Endothelial cell of umbilical vein (primary cell): ENCODE data around the gene SUSD5. TPM values are rescaled to one million over a fixed set of nuclear protein-coding genes. Genes with fewer than 3 reads are reported as not detected.

ENCODE experiments used
- BruUV-seq: library from RNA; stranded (reverse); fragments of 400-500 nt; replicated peaks from 2 replicates; lab custom pipeline; 2021; lab: Mats Ljungman, UMichigan
- CTCF ChIA-PET: fragments of 300-600, 350-600 bp; sonication (Branson Sonifier 250); formaldehyde crosslinking; loops from one replicate; lab custom pipeline; 2021; ENCODE audit warnings: antibody characterized with exemption, inconsistent platforms; lab: Charles Lee
- POLR2A ChIA-PET: fragments of 300-600, 350-600 bp; sonication (Branson Sonifier 250); formaldehyde crosslinking; loops from one replicate; lab custom pipeline; 2021; ENCODE audit warnings: antibody characterized with exemption, inconsistent platforms; lab: Charles Lee
- DNase-seq: peaks from one replicate; pipeline ENCODE4 v3.0.0-alpha.2; 2011; ENCODE audit warnings: low read depth, low spot score
- FAIRE-seq: peaks from 2 replicates; lab custom pipeline; 2011; peaks lifted over from hg19 to GRCh38; lab: Jason Lieb, UNC
- H2AFZ ChIP-seq: 2 replicates; pipeline ENCODE4 v1.6.0; 2012; ENCODE audit warnings: low read depth, low read length, control low read depth, inconsistent platforms
- H3K27ac ChIP-seq: 2 replicates; pipeline ENCODE4 v1.5.1; 2011; ENCODE audit warnings: low read depth, mild to moderate bottlenecking, control low read depth, low read length, moderate library complexity; ENCODE audit not compliant: insufficient read depth
- H3K27me3 ChIP-seq, 2 experiments: 2 replicates each; pipeline versions ENCODE4 v1.6.0 to v1.6.1; 2011; ENCODE audit warnings: low read length in 2 of 2, mixed read lengths in 1 of 2; ENCODE audit not compliant: control insufficient read depth in 2 of 2, insufficient read depth in 2 of 2
- H3K36me3 ChIP-seq, 2 experiments: 2 replicates in 1 of 2; 3 replicates in 1 of 2; pipeline ENCODE4 v1.5.1; 2011; ENCODE audit warnings: low read length in 2 of 2, mild to moderate bottlenecking in 1 of 2, moderate library complexity in 1 of 2; ENCODE audit not compliant: control insufficient read depth in 2 of 2, insufficient read depth in 2 of 2; ENCODE audit errors: extremely low read depth in 1 of 2
- H3K4me1 ChIP-seq: 3 replicates; pipeline ENCODE4 v1.5.1; 2011; ENCODE audit warnings: mild to moderate bottlenecking, low read length; ENCODE audit not compliant: control insufficient read depth, insufficient read depth; ENCODE audit errors: extremely low read depth
- H3K4me2 ChIP-seq: 2 replicates; pipeline ENCODE4 v1.6.1; 2011; ENCODE audit warnings: low read length, control low read depth, mixed read lengths; ENCODE audit not compliant: insufficient read depth
- H3K4me3 ChIP-seq, 3 experiments: fragments of 200-600 bp in 1 of 3; sonication (generic), shearing (Covaris generic) in 1 of 3; replicated peaks in 1 of 3; 2 replicates each; pipeline ENCODE4 v1.5.1; 2011 to 2016; ENCODE audit warnings: control low read depth in 3 of 3, low read length in 3 of 3, mild to moderate bottlenecking in 2 of 3, inconsistent platforms in 1 of 3, low read depth in 1 of 3, moderate library complexity in 1 of 3; ENCODE audit not compliant: insufficient read depth in 1 of 3
- H3K79me2 ChIP-seq: 2 replicates; pipeline ENCODE4 v1.6.0; 2012; ENCODE audit warnings: low read length, inconsistent platforms; ENCODE audit not compliant: control insufficient read depth, insufficient read depth
- H3K9ac ChIP-seq: replicated peaks from 2 replicates; pipeline ENCODE3; 2011; ENCODE audit warnings: low read length, control low read depth; ENCODE audit not compliant: insufficient read depth; ENCODE audit errors: extremely low read depth
- H3K9me1 ChIP-seq: replicated peaks from 3 replicates; pipeline ENCODE4 v1.6.0; 2011; ENCODE audit warnings: mild to moderate bottlenecking, low read length; ENCODE audit not compliant: control insufficient read depth, insufficient read depth; ENCODE audit errors: extremely low read depth
- H3K9me3 ChIP-seq: replicated peaks from 2 replicates; pipeline ENCODE4 v1.5.1; 2012; ENCODE audit warnings: low read length, inconsistent platforms; ENCODE audit not compliant: control insufficient read depth, insufficient read depth
- H4K20me1 ChIP-seq: replicated peaks from 2 replicates; pipeline ENCODE3; 2011; ENCODE audit warnings: mild to moderate bottlenecking, low read length; ENCODE audit not compliant: control insufficient read depth, insufficient read depth; ENCODE audit errors: extremely low read depth
- CTCF ChIP-seq, 2 donors: IDR thresholded peaks; 1 replicate in 1 of 2; 2 replicates in 1 of 2; pipeline ENCODE4 v1.5.1; 2011; ENCODE audit warnings: low read length in 2 of 2, mild to moderate bottlenecking in 2 of 2, moderate library complexity in 2 of 2, control low read depth in 1 of 2, inconsistent platforms in 1 of 2, low read depth in 1 of 2; ENCODE audit not compliant: insufficient read depth in 1 of 2; ENCODE audit errors: extremely low read depth in 1 of 2
- EZH2 ChIP-seq: IDR thresholded peaks from 2 replicates; pipeline ENCODE4 v1.6.1; 2012; ENCODE audit warnings: borderline replicate concordance, low read depth, mild to moderate bottlenecking, moderate library complexity, low read length, inconsistent platforms; ENCODE audit not compliant: severe bottlenecking
- GATA2 ChIP-seq: IDR thresholded peaks from 2 replicates; pipeline ENCODE4 v1.7.0; 2011; ENCODE audit warnings: low read depth, mild to moderate bottlenecking, moderate library complexity, mixed read lengths, low read length; ENCODE audit not compliant: insufficient read length, insufficient read depth
- JUN ChIP-seq: IDR thresholded peaks from 2 replicates; pipeline ENCODE4 v1.6.1; 2011; ENCODE audit warnings: borderline replicate concordance, low read depth; ENCODE audit not compliant: insufficient read length, insufficient read depth
- MAX ChIP-seq: IDR thresholded peaks from 2 replicates; pipeline ENCODE4 v1.6.1; 2011; ENCODE audit not compliant: insufficient read depth, insufficient read length
- MYC ChIP-seq: IDR thresholded peaks from one replicate; pipeline ENCODE4 v1.6.1; 2011; ENCODE audit warnings: mild to moderate bottlenecking, low read depth, low read length
- POLR2A ChIP-seq: IDR thresholded peaks from 2 replicates; pipeline ENCODE4 v1.6.1; 2012; ENCODE audit warnings: low read depth, mild to moderate bottlenecking, control low read depth, low read length
- POLR2AphosphoS5 ChIP-seq: IDR thresholded peaks from 2 replicates; pipeline ENCODE4 v1.6.1; 2012; ENCODE audit warnings: low read depth, mild to moderate bottlenecking, control low read depth, low read length, moderate library complexity; ENCODE audit not compliant: insufficient read depth
- dilution Hi-C: fragments of 300-500 bp; cut with MboI; formaldehyde crosslinking; loops from one replicate; pipeline ENCODE4 v1.15.0; 2019; ENCODE audit warnings: low sequenced_read_pairs; ENCODE audit not compliant: extremely low pct_ligation_motif_present
- intact Hi-C: fragments of 100-400 bp; cut with micrococcal nuclease; formaldehyde crosslinking; loops from one replicate; pipeline ENCODE4 v1.10.0; 2022
- polyA plus RNA-seq, 4 experiments: library from polyadenylated mRNA; depleted of rRNA in 3 of 4; stranded (reverse) in 3 of 4; unstranded in 1 of 4; fragments of >200 nt; gene quantifications; 2 replicates each; pipeline versions ENCODE4 v1.2.1 to v1.2.3, GENCODE V29; 2011 to 2012; ENCODE audit warnings: missing spikeins in 1 of 4
- total RNA-seq: library from RNA; stranded (reverse); gene quantifications from 2 replicates; pipeline ENCODE4 v1.2.3, GENCODE V29; 2021

SUSD5 gene
- total and polyA plus RNA-seq, 2 donors (not counting 3 experiments of a cell fraction or from before 2014, with no cell fraction given), result 7.7 to 18.8 TPM

- peak overlapping the region; percentile 52 for H3K9ac ChIP-seq
- no peak overlapping the region for H3K27ac ChIP-seq
- TF ChIP-seq MYC, result no peak
- CTCF ChIA-PET, result interaction anchor here (0.7 to 3.6 kb wide), 9 partner anchors 17 to 155 kb away, joined by 3 to 33 read pairs (median 3); no protein-coding TSS in a partner anchor
- H3K9me3 ChIP-seq, result no peaks in the 10 kb centered on the region
- POLR2A ChIA-PET, result interaction anchor here (0.7 to 0.9 kb wide), 3 partner anchors 31 to 223 kb away, joined by 3 to 4 read pairs (median 3); no protein-coding TSS in a partner anchor
- H4K20me1 ChIP-seq, result no peaks in the 10 kb centered on the region
- H3K27me3 ChIP-seq, result peaks cover 0 to 10% of the 10 kb centered on the region in 2 experiments
- dilution Hi-C loops, result no loop called here
- no peaks in the 10 kb centered on the region for H3K9me1 ChIP-seq
- H3K4me1 ChIP-seq, result peaks cover 13% of the 10 kb centered on the region
- peak overlapping the region; percentile 39 to 71 (median 54) for H3K4me3 ChIP-seq
- H3K36me3 ChIP-seq, result no peaks in the 10 kb centered on the region
- BruUV-seq, result TSS peak; percentile 33
- H2AFZ ChIP-seq, result peak overlapping the region; percentile 77
- peak; percentile 53 for FAIRE-seq
- peak; percentile 57 for DNase-seq
- intact Hi-C loops, result loop anchor here (2.0 to 5.0 kb wide), 3 partner anchors 59 to 155 kb away; partner anchors contain the start of gene FBXL2
- no peaks in the 10 kb centered on the region for H3K79me2 ChIP-seq
- peak overlapping the region; percentile 95 for H3K4me2 ChIP-seq
Measured at GRCh38 chr3:33217866-33218445, 654 bp downstream of the SUSD5 start.

GRCh38 chr3:33215739-33216138 lies 2.9 kb downstream of the SUSD5 start:
- Histone ChIP-seq H3K27ac (no peak overlapping the region), H4K20me1 (no peaks in the 10 kb centered on the region), H3K9me3 (no peaks in the 10 kb centered on the region), H3K4me1 (peaks cover 25% of the 10 kb centered on the region), H3K4me3 (no peak overlapping the region), H3K36me3 (no peaks in the 10 kb centered on the region), H3K4me2 (no peak overlapping the region), H3K27me3 (peaks cover 0 to 10% of the 10 kb centered on the region in 2 experiments), H3K9ac (no peak overlapping the region), H2AFZ (no peak overlapping the region), H3K79me2 (no peaks in the 10 kb centered on the region), H3K9me1 (no peaks in the 10 kb centered on the region)
- BruUV-seq, result no TSS peak
- FAIRE-seq (no peak), DNase-seq (no peak)
- ChIA-PET POLR2A (no interaction called here), CTCF (interaction anchor here (1.1 to 3.6 kb wide), 4 partner anchors 69 to 157 kb away, joined by 3 to 33 read pairs (median 16); no protein-coding TSS in a partner anchor)
- dilution Hi-C loops, result no loop called here
- intact Hi-C loops, result loop anchor here (5.0 kb wide), 1 partner anchor 62 kb away; the partner anchor contains the start of gene FBXL2
- no peak for TF ChIP-seq EZH2
- TF ChIP-seq CTCF (IDR thresholded peaks at IDR 0.05; ENCODE audit: extremely low read depth in 1 of 2, insufficient read depth in 1 of 2, low read depth in 1 of 2, low read length in 2 of 2), result no peak
- TF ChIP-seq JUN, result no peak
- no peak for TF ChIP-seq MYC
- TF ChIP-seq MAX, result no peak
- TF ChIP-seq POLR2A, result no peak
- no peak for TF ChIP-seq GATA2
- no peak for TF ChIP-seq POLR2AphosphoS5
